ENCODE results near the gene CCDC51.
"Not testable (repeated sequence)": the region's sequence is repeated elsewhere in the genome, so short reads cannot be mapped to it uniquely, and the experiment has no call there.

- not testable (repeated sequence) for TF ChIP-seq CTCF (conservative IDR thresholded peaks at IDR 0.05; ENCODE audit: low read depth, low read length); EZH2 (IDR thresholded peaks at IDR 0.05; ENCODE audit: borderline replicate concordance, low read depth, low read length, poor library complexity, severe bottlenecking)
Observed at GRCh38 chr3:48474031-48474430, 34.1 kb upstream of the CCDC51 start.
